Anterior cingulate cortex (tissue), 58 donors: ENCODE measurements around the gene SALL3.

Experiments used
- DNase-seq, 58 donors: peaks; one replicate each; lab custom pipeline; 2025; lab: John Stamatoyannopoulos, UW

The SALL3 gene

DNA sequence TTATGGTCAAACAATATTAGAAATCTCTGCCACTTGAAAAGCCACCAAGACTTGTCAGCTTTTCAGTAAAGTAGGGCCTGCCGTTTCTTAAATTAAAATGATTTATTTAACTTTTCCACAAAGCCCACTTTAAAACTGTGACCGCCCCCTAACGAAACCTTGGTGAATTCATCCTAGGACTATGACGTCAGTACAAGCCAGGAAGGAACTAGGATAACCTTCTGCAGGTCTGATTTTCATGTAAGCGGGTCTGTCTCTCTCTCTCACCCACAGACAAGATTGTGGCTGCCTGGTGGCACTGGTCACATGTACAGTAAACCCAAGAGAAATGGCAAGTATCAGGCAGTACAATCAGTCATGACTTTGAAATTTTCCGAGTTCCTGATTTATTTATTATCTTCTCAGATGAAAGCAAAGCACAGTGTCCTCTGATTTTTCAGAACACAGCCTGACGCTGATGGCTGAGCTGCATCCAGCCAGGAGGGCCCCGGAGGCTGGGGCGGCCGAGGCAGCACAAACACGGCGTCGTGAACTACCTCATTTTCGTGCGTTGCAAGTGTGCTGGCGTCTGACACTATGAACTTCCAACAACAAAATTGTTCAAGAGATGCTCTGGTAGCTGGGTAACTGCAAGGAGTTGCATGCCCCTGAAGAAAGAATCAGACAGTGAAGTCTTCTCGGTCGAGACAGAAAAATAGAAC, 18.9 kb downstream of the SALL3 start:
- peak in 1 of 58 donors; percentile 27 for DNase-seq

- no peak for DNase-seq
These were observed 20.3 kb downstream of the SALL3 start for GRCh38 chr18:78999939-79000338.

DNA sequence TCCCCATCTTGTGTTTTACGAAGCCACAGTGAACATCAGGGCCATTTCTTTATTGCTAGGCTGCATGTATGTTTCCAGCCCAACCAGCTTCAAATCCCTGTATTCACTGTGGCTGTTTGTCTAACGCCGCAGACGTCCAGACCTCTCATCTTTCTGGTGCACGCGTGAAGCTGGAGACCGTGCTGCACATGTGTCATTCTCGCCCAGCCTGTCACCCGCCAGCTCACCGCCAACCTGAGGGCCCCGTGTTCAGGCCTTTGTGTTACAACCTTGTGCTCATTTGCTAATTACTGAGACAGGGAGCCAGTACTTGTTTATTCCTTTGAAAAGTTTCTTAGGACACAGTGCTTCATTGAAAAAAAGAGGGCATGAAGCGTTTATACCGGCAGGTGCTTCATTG, 21.4 kb downstream of the SALL3 start:
- DNase-seq, result peak in 1 of 58 donors; percentile 12

DNA sequence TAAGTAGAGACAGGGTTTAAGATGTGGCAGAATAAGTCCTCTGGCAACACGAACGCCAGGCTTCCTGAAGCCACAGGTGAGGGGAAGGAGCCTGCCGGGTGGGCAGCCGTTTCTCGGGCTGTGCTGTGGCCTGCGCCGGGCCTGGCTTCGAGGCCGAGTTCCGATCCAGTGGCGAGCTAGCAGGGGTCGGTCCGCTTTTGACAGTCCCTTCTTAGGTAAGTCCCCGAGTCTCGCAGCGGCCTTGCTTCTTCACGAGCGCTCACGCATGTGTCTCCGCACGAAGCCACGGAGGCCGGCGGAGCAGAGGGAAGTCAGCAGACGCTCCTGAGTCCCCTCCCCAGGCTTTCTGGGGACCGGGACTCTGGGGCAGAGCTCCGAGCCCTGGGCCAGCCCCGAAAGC, 26.0 kb downstream of the SALL3 start:
- no peak for DNase-seq

DNA sequence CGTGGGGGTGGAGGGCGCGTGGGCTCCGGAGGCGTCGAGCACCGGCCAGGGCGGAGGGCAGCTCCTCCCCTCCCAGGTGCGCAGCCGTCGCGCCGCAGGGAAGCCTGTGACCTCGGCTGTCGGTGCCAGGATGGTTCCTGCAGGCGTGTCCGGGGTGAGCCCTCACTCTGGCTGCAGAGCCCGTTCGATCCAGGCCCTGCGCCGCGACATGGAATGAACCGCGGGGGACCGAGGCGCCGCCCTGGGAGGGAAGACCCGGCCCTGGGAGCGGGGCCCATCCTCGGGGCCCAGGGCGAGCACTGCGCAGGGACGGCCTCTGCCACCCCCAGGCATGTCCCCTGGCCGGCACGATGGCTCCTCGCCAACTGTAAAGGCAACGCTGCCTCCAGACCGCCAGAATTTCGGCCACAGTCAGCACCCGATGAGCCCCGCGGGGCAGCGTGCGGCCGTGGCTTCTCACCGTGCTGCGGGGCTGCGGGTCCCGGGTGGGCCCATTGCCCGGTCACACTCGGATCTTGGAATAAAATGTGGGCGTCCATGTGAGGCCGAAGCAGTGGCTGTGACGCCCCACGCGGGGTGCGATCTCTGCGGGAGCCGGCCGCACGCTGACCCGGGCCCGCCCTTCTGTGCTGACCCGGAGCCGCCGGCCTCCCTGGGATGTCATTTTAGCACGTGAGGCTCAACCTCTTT, 26.6 kb downstream of the SALL3 start:
- no peak for DNase-seq

GRCh38 chr18:79007440-79007839, 27.8 kb downstream of the SALL3 start:
- DNase-seq, result no peak

DNA sequence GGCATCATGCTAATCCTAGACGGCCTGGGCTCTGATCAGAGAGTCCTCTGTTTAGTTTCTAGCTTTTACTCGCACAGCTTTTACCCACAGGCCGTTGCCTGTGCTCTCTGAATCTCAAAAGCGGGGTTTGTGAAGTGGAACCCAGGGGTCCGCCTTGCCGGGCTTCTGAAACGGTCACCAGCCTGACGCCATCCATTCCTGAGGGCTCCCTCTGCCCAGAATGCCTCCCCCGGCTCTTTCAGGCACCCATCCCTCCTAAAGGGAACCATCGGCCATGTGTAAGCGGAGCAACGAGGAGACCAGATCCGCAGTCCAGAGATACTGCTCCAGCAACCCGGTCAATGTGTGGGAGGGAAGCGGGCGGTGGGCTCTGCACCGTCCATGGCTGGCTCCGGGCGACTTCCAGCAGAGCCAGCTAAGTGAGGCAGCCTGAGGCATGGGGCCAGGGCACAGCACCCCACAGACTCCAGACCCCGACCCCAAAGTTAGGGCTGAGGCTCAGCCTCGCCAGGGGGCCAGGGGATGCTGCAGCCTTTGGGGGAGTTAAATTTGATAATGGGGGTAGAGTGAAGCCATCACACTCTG, 28.8 kb downstream of the SALL3 start:
- no peak for DNase-seq

GRCh38 chr18:79010802-79011201, 31.2 kb downstream of the SALL3 start:
- DNase-seq, result no peak

- no peak for DNase-seq
These were observed 31.8 kb downstream of the SALL3 start for GRCh38 chr18:79011300-79011870.

- no peak for DNase-seq
These were observed 34.3 kb downstream of the SALL3 start for GRCh38 chr18:79013869-79014268.

DNA sequence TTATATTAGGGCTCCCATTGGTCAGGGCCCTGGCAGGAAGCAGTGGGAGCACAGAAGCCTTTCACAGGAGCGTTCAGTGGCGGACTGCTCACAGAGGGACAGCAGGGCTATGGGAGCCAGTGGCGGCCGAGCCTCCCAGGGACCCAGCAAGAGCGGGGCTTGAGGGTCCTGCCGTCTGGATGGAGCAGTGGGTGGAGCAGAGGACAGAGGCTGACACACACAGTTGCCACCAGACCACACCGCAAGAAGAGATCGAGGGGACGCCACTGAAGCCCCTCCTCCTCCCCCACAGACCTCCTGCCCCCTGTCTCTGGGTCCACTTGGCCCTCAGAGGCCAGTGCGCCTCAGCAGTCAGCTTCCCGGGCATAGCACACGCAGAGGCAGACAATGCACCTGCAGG, 39.3 kb downstream of the SALL3 start:
- no peak for DNase-seq

GRCh38 chr18:79019881-79020280, 40.3 kb downstream of the SALL3 start:
- DNase-seq, result no peak

DNA sequence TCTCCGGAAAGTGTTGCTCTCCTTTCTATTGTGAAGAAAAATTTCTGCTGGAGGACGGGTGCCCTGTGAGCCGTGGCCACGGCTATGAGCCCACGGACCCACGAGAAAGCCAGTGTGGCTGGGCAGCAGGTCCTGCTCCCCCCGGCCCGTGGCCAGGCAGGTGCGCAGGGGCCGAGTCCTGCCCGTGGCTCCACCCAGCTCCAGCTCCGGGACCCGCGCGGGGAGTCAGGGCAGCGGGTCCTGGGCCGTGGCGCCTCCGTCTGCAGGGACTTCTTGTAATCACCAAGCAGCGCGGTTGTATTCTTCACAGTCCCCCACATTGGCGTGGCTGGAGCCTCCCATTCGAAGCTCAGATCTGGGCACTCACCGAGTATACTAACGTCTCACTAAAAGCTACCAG, 43.0 kb downstream of the SALL3 start:
- no peak for DNase-seq

- no peak for DNase-seq
These were observed 46.9 kb downstream of the SALL3 start for GRCh38 chr18:79026491-79026890.

DNA sequence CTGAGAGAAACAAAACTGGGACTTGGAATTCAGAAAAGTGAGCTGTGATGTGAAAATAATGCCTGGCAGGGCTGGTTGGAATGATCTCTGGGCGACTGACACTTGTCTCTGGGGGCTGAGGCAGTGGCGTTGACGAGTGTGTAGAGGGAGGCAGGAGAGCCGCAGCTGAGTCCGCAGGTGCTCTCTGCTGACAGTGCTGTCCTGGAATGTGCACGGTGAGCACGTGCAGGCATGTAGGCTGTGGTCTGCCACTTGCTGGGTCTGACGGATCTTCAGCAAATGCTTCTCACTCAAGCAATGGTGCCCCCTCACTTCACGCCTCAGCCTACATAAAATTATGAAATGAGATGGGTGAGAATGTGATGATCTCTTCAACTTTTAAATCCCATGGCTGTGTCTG, 51.1 kb downstream of the SALL3 start:
- no peak for DNase-seq

DNA sequence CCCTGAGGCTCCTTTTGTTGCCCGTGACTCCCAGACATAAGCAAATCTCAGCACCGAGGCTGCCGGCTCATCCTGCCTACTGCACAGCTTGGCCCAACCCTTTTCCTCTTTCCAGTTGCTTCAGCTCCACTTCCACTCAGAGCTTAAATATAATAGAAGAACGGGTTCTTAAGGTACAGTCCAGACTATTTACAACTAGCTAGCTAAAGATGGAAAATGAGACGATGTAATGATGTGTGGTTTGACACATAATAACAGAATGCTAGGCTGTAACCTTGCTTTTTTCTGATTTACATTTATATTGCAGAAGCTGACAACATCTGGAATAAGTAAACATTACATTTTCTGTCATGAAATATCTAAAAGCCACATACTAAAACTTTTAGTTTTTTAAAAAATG, 62.7 kb downstream of the SALL3 start:
- DNase-seq, result no peak

GRCh38 chr18:79043288-79043687, 63.7 kb downstream of the SALL3 start:
- no peak for DNase-seq

DNA sequence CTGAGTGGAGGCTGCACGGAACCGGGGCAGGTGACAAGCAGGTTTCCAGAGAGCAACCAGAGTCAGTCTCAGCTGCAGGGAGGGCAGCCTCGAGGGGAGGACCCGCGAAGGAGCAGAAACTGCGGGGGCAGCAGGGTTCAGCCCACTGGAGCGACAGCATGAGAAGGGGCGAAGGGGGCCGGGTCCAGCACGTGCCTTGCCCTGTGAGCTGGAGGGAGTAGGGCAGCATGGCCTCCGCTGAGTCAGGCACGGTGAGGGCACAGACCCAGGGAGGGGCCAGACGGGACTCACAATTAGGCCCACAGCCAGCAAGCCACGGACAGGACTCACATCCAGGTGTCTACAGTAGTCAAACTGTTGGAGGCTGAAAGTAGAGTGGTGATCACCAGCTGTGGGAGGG, 66.9 kb downstream of the SALL3 start:
- DNase-seq, result no peak

- no peak for DNase-seq
These were observed 68.1 kb downstream of the SALL3 start for GRCh38 chr18:79047556-79048244.

DNA sequence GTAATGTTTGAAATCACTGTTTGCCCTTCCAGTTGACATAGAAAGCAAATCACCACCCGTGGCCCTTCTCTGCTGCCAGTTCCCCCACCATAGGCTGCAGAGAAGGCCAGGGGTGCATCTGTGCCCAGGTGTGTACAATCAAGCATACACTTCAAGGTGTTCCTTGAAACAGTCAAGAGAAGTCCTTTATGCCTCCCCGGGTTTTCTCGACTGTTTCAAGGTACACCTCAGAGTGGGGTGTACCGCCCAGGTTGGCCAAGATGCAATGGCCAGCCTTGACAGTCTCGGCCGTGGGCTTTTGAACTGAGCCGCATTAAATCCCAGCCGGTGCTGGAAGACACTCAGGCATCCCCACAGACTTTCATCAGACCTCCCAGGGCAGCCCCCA, 68.6 kb downstream of the SALL3 start:
- DNase-seq, result no peak

GRCh38 chr18:79049506-79049905, 69.9 kb downstream of the SALL3 start:
- DNase-seq, result no peak
